BE2C (cell line): ENCODE data around the gene CD226.
"Not testable (repeated sequence)": the region's sequence is repeated elsewhere in the genome, so short reads cannot be mapped to it uniquely, and the experiment has no call there.

Experiments
- DNase-seq: peaks from one replicate; pipeline ENCODE4 v3.0.0-alpha.2; 2020
- H3K27me3 ChIP-seq: fragments of 250-450 bp; sonication (Bioruptor Pico); 2 replicates; pipeline ENCODE4 v1.5.1; 2020; ENCODE audit warnings: mild to moderate bottlenecking
- H3K36me3 ChIP-seq: fragments of 250-450 bp; sonication (Bioruptor Pico); 2 replicates; pipeline ENCODE4 v1.5.1; 2020; ENCODE audit warnings: mild to moderate bottlenecking
- H3K4me1 ChIP-seq: fragments of 250-450 bp; sonication (Bioruptor Pico); 2 replicates; pipeline ENCODE4 v1.5.1; 2020
- H3K4me3 ChIP-seq: 2 replicates; pipeline ENCODE4 v1.5.1; 2011; ENCODE audit warnings: low read depth, low read length
- H3K9me3 ChIP-seq: fragments of 250-450 bp; sonication (Bioruptor Pico); 2 replicates; pipeline ENCODE4 v1.5.1; 2020
- TF ChIP-seq, protein P1 (sequence below): IDR thresholded peaks from 2 replicates; pipeline ENCODE4 v1.5.1; 2012; ENCODE audit warnings: mild to moderate bottlenecking, low read depth, low read length

Gene CD226

DNA sequence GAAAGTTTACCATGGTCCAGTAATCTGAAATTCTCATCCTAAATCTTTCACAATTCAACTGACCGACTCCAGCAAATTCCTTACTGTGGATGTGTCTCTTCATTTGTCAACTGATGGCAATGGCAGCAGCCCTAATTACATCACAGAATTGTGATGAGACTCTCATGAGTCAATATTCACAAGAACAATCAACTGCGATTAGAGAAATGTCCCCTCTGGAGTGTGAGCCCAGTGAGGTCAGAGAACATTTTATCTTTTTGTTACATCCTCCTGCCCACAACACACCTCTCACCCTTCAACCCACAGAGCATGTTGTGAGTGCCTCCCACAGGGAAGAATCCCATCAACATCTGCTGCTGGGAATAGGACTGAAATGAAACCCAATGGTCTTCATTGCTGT, 73.6 kb downstream of the CD226 start:
- no peaks in the 10 kb centered on the region for H3K9me3 ChIP-seq
- TF ChIP-seq, protein P1, sequence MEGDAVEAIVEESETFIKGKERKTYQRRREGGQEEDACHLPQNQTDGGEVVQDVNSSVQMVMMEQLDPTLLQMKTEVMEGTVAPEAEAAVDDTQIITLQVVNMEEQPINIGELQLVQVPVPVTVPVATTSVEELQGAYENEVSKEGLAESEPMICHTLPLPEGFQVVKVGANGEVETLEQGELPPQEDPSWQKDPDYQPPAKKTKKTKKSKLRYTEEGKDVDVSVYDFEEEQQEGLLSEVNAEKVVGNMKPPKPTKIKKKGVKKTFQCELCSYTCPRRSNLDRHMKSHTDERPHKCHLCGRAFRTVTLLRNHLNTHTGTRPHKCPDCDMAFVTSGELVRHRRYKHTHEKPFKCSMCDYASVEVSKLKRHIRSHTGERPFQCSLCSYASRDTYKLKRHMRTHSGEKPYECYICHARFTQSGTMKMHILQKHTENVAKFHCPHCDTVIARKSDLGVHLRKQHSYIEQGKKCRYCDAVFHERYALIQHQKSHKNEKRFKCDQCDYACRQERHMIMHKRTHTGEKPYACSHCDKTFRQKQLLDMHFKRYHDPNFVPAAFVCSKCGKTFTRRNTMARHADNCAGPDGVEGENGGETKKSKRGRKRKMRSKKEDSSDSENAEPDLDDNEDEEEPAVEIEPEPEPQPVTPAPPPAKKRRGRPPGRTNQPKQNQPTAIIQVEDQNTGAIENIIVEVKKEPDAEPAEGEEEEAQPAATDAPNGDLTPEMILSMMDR = no peak
- H3K4me1 ChIP-seq = no peaks in the 10 kb centered on the region
- no peak for DNase-seq
- no peak overlapping the region for H3K4me3 ChIP-seq
- H3K27me3 ChIP-seq = no peaks in the 10 kb centered on the region
- H3K36me3 ChIP-seq = no peaks in the 10 kb centered on the region

DNA sequence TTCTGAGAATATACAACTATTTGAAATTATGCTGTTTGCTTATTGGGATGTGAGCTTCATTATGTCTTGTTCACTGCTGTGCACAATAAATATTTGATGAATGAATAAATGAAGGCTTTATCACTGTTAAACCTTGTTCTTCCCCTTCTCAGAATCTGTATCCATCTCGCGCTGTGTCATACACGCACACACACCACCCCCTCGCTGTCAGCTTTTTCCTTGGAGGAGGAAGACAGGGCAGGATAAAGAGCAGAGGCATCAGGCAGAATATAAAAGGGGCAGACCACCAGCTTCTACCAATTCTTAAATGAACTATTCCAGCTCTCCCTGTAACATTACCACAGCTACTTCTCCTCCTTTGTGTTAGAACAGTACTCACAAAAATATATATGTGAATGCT, 75.0 kb downstream of the CD226 start:
- Histone ChIP-seq H3K4me3 (no peak overlapping the region), H3K9me3 (no peaks in the 10 kb centered on the region), H3K27me3 (no peaks in the 10 kb centered on the region), H3K36me3 (no peaks in the 10 kb centered on the region), H3K4me1 (no peaks in the 10 kb centered on the region)
- DNase-seq = no peak
- TF ChIP-seq, protein P1 = no peak

DNA sequence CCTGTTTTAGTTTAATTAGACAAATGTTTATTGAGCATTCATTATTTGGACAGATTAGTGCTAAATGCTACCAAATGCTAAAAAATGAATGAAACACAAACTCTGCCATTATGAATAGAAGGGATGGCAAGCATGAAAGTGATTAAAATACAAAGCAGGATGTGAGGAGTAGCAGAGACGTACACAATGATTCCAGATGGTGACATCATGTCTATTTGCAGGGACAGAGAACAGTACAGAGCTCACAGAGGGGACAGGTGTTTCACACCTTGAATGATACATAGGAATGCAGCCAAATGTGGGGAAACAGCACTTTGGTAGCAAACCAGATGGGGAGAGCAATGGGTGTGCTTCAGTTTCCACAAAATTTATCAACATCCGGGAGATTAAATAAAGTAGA, 76.3 kb downstream of the CD226 start:
- TF ChIP-seq, protein P1 = no peak
- Histone ChIP-seq H3K27me3 (no peaks in the 10 kb centered on the region), H3K36me3 (no peaks in the 10 kb centered on the region), H3K4me1 (no peaks in the 10 kb centered on the region), H3K4me3 (no peak overlapping the region), H3K9me3 (no peaks in the 10 kb centered on the region)
- DNase-seq = no peak

DNA sequence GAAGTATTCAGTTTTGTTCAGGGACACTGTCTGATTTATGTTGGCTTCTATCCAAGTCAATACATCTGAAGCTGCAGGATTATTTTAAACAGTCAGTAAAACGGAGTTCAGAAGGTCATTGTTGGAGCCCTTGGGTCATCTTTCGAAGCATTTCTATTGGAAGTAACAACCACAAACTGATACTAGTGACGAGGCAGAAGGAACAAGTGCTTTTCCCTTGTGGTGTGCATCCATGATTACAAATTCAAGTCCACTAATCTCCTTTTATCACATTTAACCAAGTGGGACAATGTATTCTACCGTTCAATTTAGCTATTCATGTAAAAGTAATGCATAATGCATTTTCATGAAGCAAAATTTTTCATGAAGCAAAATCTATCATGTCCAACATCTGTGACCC, 76.9 kb downstream of the CD226 start:
- Histone ChIP-seq H3K9me3 (no peaks in the 10 kb centered on the region), H3K4me3 (no peak overlapping the region), H3K4me1 (no peaks in the 10 kb centered on the region), H3K36me3 (no peaks in the 10 kb centered on the region), H3K27me3 (no peaks in the 10 kb centered on the region)
- TF ChIP-seq, protein P1 = no peak
- no peak for DNase-seq

DNA sequence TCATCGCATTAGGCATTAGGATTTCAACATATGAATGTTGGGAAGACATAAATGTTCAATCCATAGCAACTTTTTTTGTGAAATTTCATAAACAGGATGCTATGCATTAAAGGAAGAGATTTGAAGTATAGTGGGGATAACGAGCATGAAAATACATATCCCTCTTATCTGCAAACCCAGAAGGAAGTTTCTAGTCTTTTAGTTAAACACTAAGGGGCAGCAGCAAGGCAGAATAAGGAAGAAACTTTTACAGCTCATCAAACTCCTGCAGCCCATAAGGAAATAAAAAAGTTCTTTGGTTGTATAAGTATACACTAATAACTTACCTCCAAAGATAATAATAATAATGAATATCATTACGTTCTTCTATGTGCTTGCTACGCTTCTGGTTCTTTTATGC, 81.5 kb downstream of the CD226 start:
- Histone ChIP-seq H3K9me3 (no peaks in the 10 kb centered on the region), H3K27me3 (no peaks in the 10 kb centered on the region), H3K4me1 (no peaks in the 10 kb centered on the region), H3K36me3 (no peaks in the 10 kb centered on the region), H3K4me3 (no peak overlapping the region)
- DNase-seq = no peak
- TF ChIP-seq, protein P1 = no peak

DNA sequence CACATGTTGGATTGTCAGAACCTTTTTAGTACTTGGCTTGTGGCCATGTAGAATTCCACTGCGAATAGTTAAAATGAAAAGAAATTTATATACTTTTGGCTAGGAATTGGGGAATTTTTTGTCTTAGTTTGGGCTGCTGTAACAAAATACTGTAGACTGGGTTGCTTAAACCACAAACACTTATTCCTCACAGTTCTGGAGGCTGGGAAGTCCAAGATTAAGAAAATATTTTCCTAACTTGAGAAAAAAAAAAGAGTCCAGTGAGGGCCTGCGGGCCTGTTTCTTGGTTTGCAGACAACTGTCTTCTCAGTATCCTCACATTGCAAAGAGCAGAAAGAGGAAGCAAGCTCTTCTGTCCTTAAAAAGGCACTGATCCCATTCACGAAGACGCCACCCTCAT, 81.9 kb downstream of the CD226 start:
- no peak for DNase-seq
- TF ChIP-seq, protein P1 = no peak
- Histone ChIP-seq H3K36me3 (no peaks in the 10 kb centered on the region), H3K27me3 (no peaks in the 10 kb centered on the region), H3K4me1 (no peaks in the 10 kb centered on the region), H3K4me3 (no peak overlapping the region), H3K9me3 (no peaks in the 10 kb centered on the region)

DNA sequence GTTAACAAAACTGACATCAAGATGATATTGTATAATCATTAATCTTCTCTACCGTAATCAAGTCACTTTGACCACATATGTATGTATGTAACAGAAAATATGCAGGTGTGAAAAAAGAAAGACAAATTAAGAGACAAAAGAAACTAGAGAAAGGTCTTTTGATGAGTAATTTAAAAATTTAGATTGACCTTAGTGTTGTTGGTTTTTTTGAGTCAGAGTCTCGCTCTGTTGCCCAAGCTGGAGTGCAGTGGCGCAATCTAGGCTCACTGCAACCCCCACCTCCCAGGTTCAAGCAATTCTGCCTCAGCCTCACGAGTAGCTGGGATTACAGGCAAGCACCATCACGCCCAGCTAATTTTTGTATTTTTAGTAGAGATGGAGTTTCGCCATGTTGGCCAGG, 82.9 kb downstream of the CD226 start:
- not testable (repeated sequence) for H3K36me3 ChIP-seq, H3K27me3 ChIP-seq, DNase-seq, H3K9me3 ChIP-seq, H3K4me1 ChIP-seq, H3K4me3 ChIP-seq
